ENCODE measurements around the gene ITPK1.

DNA sequence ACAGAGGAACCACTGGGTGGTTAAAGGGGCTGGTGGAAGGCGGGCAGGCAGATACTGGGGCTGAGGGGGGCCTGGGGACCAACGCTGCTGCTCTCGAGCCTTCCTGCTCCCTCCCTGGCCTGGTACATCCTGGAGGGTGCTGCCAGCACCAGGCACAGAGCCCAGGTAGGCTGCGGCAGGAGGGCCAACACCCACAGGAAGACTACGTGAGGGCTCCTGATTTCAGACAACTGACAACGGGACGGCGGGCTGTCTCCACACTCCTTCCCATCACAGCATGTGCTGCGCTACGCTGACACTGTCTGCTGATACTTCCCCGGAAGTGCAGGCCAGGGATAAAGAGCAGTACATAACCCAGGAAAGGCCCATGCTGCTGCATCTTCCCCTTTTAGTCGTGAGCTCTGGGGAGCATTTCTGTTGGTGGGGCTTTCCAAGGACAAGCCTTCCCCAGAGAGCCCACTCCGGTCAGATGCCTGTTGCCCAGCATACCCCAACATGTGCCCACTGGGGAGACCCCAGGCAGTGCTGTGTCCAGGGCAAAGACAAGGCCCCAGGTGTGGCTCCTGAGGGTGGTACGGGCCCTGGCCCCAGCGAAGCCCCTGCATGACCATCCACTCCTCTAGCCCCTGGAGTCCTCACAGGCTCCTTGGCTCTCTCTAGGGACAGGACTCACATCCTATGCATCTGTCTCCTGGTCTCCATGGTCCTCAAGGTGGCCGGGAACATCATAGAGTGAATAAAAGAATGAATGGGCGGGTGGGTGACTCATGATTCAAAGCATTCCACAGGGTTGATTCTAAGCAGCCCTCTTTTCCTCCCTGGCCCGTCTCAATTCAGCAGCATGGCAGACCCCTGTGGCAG lies 154.8 kb downstream of the ITPK1 start:
- TF ChIP-seq, protein P1, sequence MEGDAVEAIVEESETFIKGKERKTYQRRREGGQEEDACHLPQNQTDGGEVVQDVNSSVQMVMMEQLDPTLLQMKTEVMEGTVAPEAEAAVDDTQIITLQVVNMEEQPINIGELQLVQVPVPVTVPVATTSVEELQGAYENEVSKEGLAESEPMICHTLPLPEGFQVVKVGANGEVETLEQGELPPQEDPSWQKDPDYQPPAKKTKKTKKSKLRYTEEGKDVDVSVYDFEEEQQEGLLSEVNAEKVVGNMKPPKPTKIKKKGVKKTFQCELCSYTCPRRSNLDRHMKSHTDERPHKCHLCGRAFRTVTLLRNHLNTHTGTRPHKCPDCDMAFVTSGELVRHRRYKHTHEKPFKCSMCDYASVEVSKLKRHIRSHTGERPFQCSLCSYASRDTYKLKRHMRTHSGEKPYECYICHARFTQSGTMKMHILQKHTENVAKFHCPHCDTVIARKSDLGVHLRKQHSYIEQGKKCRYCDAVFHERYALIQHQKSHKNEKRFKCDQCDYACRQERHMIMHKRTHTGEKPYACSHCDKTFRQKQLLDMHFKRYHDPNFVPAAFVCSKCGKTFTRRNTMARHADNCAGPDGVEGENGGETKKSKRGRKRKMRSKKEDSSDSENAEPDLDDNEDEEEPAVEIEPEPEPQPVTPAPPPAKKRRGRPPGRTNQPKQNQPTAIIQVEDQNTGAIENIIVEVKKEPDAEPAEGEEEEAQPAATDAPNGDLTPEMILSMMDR (IDR thresholded peaks at IDR 0.05): no peak
- no peak for TF ChIP-seq POLR2A (IDR thresholded peaks at IDR 0.05)

Data from thyroid gland (tissue), 4 donors.